Measurements from ENCODE around the gene WDCP.

Gene WDCP

DNA sequence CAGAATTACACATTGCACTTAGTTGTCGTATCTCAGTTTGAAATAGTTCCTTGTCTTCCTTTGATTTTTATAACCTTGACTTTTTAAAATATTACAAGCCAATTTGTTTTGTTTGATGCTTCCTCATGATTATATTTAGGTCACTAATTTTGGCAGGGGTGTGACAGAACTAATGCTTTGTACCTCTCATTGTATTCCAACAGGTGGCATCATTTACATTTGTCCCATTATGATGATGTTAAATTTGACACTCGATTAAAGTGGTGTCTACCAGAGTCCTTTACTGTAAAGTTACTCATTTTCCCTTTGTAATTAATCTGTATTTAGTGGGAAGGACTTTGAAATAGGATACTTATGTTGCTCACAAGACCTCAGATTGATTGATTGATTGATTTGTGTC, 58.8 kb downstream of the WDCP start:
- no peak for DNase-seq
